K562 (cell line): Measurements from ENCODE around the gene PGF. TPM values are rescaled to one million over a fixed set of nuclear protein-coding genes. Genes with fewer than 3 reads are reported as not detected.

Experiments
- HMBOX1 ChIP-seq: sonication (generic); IDR thresholded peaks from 2 replicates; pipeline ENCODE4 v1.6.1; 2016
- REST ChIP-seq, 2 experiments: fragments of 450-650 bp; formaldehyde crosslinking in 1 of 2; IDR thresholded peaks; 2 replicates each; pipeline versions ENCODE4 v1.4.0 to v1.6.1; 2014 to 2020; ENCODE audit warnings: mild to moderate bottlenecking in 2 of 2, borderline replicate concordance in 1 of 2, low read depth in 1 of 2
- SMAD3 ChIP-seq: fragments of 450-650 bp; formaldehyde crosslinking; conservative IDR thresholded peaks from 2 replicates; pipeline ENCODE4 v1.4.0; 2020; ENCODE audit warnings: mild to moderate bottlenecking
- ZNF133 ChIP-seq: fragments of 250-450 bp; sonication (Bioruptor Pico); IDR thresholded peaks from 2 replicates; pipeline ENCODE4 v1.4.0; 2020; ENCODE audit warnings: mild to moderate bottlenecking
- ZNF384 ChIP-seq: IDR thresholded peaks from 2 replicates; pipeline ENCODE4 v1.6.1; 2012; ENCODE audit warnings: low read depth, low read length, improper control_type of control experiment
- polyA plus RNA-seq, 8 experiments: library from polyadenylated mRNA; depleted of rRNA in 4 of 8; stranded (reverse) in 5 of 8; unstranded in 3 of 8; fragments of >200 nt; fragmentation: Nextera tagmentation in 2 of 8; fragmentation: Illumina TruSeq in 1 of 8; extraction: Ambion mirVana in 2 of 8; extraction: Trizol in 1 of 8; gene quantifications; 2 replicates each; pipeline versions ENCODE4 v1.2.1 to v1.2.3, GENCODE V29; 2011 to 2014; ENCODE audit warnings: inconsistent platforms in 1 of 8, missing spikeins in 1 of 8
- total RNA-seq, 7 experiments: library from RNA; depleted of rRNA in 6 of 7; stranded (reverse); fragments of >200 nt in 6 of 7; fragmentation: Illumina TruSeq in 2 of 7; extraction: Trizol in 2 of 7; gene quantifications; 2 replicates each; pipeline versions ENCODE4 v1.2.1 to v1.2.3, GENCODE V29; 2011 to 2021; ENCODE audit warnings: low replicate concordance in 1 of 7

The PGF gene
- total and polyA plus RNA-seq, 9 of the 15 experiments (the other 6 are each of a cell fraction or from before 2014, with no cell fraction given) = 0.04 to 0.44 (median 0.18) TPM

- TF ChIP-seq REST (IDR thresholded peaks at IDR 0.05; ENCODE audit: borderline replicate concordance) (no peak), REST (CRISPR knock-in tag; IDR thresholded peaks at IDR 0.05; ENCODE audit: low read depth) (no peak), SMAD3 (CRISPR knock-in tag) (no peak), HMBOX1 (no peak), ZNF384 (no peak), ZNF133 (CRISPR knock-in tag) (no peak)
These were observed 27.3 kb upstream of the PGF start (continued) for GRCh38 chr14:74982661-74983060.
